ENCODE data around the gene ZCCHC7.

Gene ZCCHC7

DNA sequence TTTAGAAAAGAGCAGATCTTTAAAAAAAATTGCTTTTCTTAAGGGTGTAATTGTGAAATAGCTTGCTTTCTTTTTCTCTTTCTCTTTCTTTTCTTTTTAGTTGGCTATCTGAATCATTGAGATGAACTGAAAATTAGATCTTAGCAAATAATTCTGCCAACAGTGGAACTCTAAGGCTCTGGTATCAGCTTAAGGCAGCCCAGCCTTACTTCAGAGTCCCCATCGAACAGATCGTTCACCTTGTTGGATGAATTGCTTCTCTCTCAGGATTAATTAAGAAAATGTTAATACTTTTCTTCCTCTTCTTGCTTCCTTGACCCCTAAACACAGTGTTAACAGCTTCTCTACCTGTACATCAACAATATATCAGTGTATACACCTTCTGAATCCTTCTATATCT is 92.1 kb downstream of the ZCCHC7 start:
- no peak for DNase-seq

DNA sequence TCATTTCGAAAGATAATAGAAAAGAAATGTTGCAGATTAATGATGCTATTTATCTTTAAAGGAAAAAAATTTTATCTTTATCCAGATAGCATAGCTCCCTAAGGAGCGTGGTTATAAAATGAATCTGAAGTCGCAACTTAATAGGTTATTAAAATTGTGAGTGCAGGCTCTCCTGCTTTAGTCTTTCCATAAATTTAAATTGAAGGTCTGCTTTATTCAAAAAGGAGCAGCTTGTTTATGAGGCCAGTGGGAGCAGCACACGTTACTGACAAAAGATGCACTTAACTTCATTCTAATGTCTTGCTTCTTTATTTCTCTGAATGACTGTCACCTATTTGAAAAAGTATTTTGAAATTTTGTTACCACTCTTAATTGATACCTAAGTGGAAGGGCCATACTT is 95.0 kb downstream of the ZCCHC7 start:
- DNase-seq: no peak

DNA sequence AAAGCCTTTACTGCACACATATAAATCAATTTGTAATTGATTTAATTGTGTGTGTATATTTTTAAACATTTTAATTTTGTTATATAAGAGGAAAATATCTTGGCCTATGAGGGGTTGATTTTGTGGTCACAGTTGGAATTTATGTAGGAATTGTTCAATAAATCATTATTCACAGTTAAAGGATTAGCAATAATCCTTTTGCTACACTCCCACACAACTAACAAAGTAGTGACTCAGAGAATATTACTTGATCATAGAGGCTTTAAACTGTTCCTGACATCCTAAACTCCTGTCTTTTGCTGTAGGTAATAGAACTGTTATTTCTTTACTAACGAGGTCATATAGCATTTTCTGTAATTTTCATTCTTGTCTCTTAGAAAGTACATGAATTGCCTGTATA is 95.5 kb downstream of the ZCCHC7 start:
- no peak for DNase-seq

GRCh38 chr9:37217161-37217560 is 96.8 kb downstream of the ZCCHC7 start:
- no peak for DNase-seq

GRCh38 chr9:37218800-37219425 is 98.5 kb downstream of the ZCCHC7 start:
- no peak for DNase-seq

GRCh38 chr9:37220971-37221370 is 100.6 kb downstream of the ZCCHC7 start:
- DNase-seq: no peak

DNA sequence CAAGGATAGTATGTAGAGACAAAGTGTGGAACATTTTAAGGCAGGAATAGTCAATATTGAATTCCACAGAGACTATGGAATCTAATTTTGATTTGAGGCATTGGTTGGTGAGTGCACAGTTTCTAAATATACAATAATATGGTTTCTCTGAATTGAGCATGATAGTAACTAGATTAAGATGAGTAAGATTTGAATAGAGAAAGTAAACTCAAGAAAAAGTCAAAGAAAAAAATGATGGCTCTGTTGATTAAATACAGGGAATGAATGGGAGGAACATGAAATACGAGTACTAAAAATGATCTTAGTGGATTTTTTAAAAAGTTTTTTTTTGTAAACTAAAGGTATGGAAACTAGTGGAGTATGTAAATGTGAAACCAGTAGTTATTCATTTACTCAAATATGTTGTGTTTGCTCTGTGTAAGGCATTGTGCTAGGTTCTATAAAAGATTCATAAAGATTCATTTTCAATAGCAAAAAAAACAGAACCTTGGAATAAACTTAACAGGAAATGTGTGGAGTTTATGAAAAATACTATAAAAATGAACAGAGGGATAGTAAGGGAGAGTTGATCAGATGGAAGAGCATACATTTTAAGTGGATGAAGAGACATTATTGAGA is 101.2 kb downstream of the ZCCHC7 start:
- DNase-seq: no peak

DNA sequence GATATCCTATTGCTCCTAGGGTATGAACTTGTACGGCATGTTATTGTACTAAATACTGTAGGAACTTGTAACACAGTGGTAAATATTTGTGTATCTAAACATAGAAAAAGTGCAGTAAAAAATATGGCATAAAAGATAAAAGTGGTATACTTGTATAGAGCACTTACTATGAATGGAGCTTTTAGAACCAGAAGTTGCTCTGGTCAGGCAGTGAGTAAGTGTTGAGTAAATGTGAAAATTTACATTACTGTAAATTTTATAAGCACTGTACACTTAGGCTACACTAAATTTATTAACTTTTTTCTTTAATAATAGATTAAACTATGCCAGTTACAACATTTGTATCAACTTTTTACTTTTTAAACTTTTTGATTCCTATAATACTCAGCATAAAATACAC is 109.1 kb downstream of the ZCCHC7 start:
- no peak for DNase-seq

GRCh38 chr9:37229882-37230482 is 109.6 kb downstream of the ZCCHC7 start:
- DNase-seq: no peak

DNA sequence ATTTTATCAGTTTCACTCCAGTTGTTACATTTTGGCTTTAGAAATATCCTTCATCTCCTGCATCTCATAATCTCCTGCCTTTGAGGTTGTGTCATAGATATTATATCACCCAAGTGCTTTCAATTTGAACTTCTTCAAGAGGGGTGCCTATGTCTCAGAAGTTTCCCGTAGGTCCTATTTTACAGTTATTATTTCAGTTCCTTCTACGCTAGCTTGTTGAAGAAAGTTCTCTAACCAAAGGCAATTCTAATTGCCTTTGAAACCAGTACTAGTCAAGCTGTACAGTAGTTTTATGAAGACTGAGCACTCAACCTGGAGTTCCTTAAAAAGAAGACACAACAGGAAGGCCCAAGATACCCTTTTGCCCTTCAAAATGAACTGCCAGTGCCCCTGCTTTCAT is 116.4 kb downstream of the ZCCHC7 start:
- no peak for DNase-seq

GRCh38 chr9:37238122-37238521 is 117.7 kb downstream of the ZCCHC7 start:
- no peak for DNase-seq

DNA sequence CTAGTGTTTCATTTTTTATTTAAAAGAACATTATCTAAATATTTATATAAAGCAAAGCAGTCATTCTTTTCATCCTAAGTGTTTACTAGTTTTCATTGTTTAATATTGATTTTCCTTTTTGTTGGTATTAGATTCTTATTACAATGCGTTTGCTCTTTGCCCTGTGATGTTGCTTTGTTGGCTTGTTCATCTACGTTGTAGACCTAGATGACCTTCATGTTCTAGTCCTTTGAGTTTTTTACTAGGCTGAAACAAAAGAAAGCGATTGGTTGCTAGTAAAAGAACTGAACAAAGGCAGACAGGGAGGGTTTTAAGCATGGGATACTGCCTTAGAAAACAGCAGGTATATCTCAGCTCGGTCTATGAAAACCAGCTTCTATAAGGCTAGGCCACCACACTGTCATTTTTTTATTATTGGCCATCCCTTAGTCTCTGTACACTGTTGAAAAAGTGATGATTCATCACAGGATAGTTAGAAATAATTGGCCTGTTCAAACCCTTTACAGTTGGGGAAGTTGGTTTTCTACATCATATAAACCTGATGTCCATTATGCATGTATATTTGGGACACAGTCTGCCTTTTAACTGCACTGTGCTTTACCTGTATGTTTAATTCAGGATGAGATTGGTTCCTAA is 119.0 kb downstream of the ZCCHC7 start:
- DNase-seq: peak; percentile 11

GRCh38 chr9:37239921-37240320 is 119.5 kb downstream of the ZCCHC7 start:
- no peak for DNase-seq

GRCh38 chr9:37241340-37241739 is 121.0 kb downstream of the ZCCHC7 start:
- DNase-seq: no peak

- no peak for DNase-seq
Measured at GRCh38 chr9:37242089-37242488, 121.7 kb downstream of the ZCCHC7 start.

GRCh38 chr9:37243588-37244345 is 123.4 kb downstream of the ZCCHC7 start:
- DNase-seq: no peak

- no peak for DNase-seq
Measured at GRCh38 chr9:37246826-37247225, 126.5 kb downstream of the ZCCHC7 start.

- no peak for DNase-seq
Measured at GRCh38 chr9:37248651-37249163, 128.3 kb downstream of the ZCCHC7 start.

DNA sequence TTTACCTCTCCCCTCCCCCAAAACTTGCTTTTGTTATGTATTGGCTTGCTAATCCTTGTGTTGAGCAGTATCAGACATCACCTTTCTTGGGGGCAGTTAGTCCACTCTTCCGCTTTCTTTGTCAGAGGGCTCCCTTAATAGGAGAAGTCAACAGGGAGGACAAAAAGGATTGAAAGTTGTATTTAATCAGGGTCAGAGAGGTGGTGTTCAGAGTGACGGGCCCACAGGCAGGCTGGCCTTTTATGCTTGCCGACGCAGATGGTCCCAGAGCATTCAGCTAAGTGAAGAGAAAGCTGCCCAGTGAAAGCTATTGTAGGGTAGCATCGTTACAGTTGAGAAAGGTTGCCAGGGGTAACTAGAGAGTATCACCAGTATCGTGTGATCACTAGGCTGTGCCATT is 131.1 kb downstream of the ZCCHC7 start:
- peak; percentile 8 for DNase-seq

DNA sequence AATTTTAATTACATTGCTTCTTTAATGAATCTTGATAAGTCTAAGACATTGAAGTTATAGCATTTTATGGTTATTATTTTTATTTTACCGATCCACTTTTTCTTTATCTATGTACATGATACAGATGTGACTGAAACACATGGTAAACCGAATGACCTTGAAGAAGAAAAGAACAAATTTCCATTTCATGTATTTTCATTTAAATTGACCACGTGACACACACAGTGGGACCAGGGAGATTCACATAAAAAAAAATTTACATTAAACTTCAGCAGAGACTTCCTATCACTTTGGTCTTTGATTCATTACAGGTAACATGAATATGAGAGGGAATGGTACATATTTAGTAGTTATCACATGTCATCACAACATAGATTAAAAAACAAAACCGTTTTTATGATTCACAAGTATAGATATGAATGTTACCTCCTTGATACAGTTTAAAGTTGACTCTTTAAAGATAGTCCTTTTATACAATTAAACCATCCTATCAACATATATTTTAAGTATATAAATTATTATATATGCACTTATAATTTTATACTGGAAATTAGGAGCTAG is 133.1 kb downstream of the ZCCHC7 start:
- DNase-seq: no peak

DNA sequence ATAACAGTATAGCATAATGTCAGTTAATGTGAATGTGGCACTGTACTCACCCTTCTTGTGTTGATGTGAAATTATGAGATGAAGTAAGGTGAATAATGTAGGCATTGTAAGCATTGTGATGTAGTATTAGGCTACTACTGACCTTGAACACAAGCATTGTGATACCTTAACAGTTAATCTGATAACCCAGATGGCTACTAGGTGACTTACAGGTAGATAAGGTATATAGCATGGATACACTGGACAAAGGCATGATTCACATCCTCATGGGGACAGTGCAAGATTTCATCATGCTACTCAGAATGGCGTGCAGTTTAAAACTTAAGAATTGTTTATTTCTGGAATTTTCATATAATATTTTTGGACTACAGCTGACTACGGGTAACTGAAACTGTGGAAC is 134.8 kb downstream of the ZCCHC7 start:
- no peak for DNase-seq

DNA sequence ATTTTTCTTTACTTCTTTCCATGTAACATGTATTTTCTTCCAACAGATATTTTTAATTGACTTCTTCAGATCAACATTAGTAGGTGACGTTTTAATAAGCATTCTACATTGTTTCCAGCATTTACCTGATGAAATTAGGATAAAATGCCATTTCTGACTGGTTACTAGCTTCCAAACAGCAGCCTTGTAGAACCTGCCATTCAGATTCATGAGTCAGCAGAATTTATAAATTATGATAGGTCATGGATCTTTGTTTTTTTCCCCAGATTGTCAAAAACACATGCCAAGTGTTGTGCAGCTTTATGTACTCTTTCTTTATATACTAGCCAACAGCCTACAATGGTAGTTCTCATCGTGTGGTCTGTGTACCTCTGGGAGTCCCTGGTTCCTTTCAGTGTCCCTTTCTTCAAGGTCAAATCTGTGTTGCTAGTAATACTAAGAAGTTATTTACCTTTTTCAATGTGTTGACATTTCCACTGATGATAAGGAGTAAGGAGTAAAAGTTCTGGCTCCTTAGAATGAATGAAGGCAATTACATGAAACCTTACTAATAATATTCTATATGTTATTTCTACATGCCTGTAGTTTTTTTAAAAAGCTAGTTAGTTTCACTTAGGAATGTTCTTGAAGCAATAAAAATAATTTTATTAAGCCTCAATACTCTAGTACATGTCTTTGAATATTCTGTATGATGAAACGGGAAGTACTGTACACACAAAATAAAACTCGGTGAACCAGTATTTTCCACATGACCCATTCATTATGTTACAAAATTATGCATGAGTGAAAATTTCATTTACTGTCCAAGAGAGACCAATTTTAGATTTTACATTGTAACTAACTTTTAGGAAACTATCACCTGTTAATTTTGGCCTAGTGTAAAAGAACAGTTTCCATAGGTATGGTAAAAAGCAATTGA is 135.8 kb downstream of the ZCCHC7 start:
- DNase-seq: no peak

Data from NCI-H774 (cell line).